Lung microvascular endothelial cell (primary cell): ENCODE results near the gene EYA4. TPM values are rescaled to one million over a fixed set of nuclear protein-coding genes. Genes with fewer than 3 reads are reported as not detected.
A peak's percentile ranks its signal among the peaks of the same experiment; 100 is the strongest.

Source experiments
- DNase-seq, 2 donors: peaks; one replicate each; pipeline versions ENCODE4 v3.0.0 to v3.0.0-alpha.2; 2010; ENCODE audit warnings: low read depth in 2 of 2
- total RNA-seq: library from RNA; depleted of rRNA; stranded (reverse); fragments of >200 nt; gene quantifications from 2 replicates; pipeline ENCODE4 v1.2.1, GENCODE V29; 2014

The EYA4 gene
- total RNA-seq, 1 donor from 2014 or later: 0.40 TPM

GRCh38 chr6:133242637-133243585, 1.8 kb downstream of the EYA4 start:
- no peak for DNase-seq

- DNase-seq: no peak
Measured at GRCh38 chr6:133243723-133244305, 2.7 kb downstream of the EYA4 start.

GRCh38 chr6:133244519-133244918, 3.4 kb downstream of the EYA4 start:
- DNase-seq: no peak

- DNase-seq: no peak
Measured at GRCh38 chr6:133245007-133245406, 3.9 kb downstream of the EYA4 start.

- DNase-seq: no peak
Measured at GRCh38 chr6:133245422-133245903, 4.3 kb downstream of the EYA4 start.

- no peak for DNase-seq
Measured at GRCh38 chr6:133247581-133247980, 6.4 kb downstream of the EYA4 start.

- no peak for DNase-seq
Measured at GRCh38 chr6:133248241-133249001, 7.3 kb downstream of the EYA4 start.

GRCh38 chr6:133251688-133252087, 10.5 kb downstream of the EYA4 start:
- DNase-seq: no peak

- DNase-seq: no peak
Measured at GRCh38 chr6:133254552-133255228, 13.5 kb downstream of the EYA4 start.

GRCh38 chr6:133257545-133258105, 16.5 kb downstream of the EYA4 start:
- DNase-seq: no peak

GRCh38 chr6:133259561-133259960, 18.4 kb downstream of the EYA4 start:
- DNase-seq: no peak

- no peak for DNase-seq
Measured at GRCh38 chr6:133262804-133263203, 21.6 kb downstream of the EYA4 start.

- no peak for DNase-seq
Measured at GRCh38 chr6:133265066-133265465, 23.9 kb downstream of the EYA4 start.

GRCh38 chr6:133266186-133266585, 25.0 kb downstream of the EYA4 start:
- no peak for DNase-seq

- no peak for DNase-seq
Measured at GRCh38 chr6:133268621-133269020, 27.5 kb downstream of the EYA4 start.

- DNase-seq: no peak
Measured at GRCh38 chr6:133274813-133275212, 33.7 kb downstream of the EYA4 start.

- DNase-seq: no peak
Measured at GRCh38 chr6:133275213-133275612, 34.1 kb downstream of the EYA4 start.

- DNase-seq: no peak
Measured at GRCh38 chr6:133277228-133277899, 36.2 kb downstream of the EYA4 start.

- DNase-seq: no peak
Measured at GRCh38 chr6:133277900-133278545, 36.9 kb downstream of the EYA4 start.

GRCh38 chr6:133286765-133287164, 45.6 kb downstream of the EYA4 start:
- DNase-seq: peak in 1 of 2 donors; percentile 13
